ENCODE data around the gene LHX1.

Gene LHX1

DNA sequence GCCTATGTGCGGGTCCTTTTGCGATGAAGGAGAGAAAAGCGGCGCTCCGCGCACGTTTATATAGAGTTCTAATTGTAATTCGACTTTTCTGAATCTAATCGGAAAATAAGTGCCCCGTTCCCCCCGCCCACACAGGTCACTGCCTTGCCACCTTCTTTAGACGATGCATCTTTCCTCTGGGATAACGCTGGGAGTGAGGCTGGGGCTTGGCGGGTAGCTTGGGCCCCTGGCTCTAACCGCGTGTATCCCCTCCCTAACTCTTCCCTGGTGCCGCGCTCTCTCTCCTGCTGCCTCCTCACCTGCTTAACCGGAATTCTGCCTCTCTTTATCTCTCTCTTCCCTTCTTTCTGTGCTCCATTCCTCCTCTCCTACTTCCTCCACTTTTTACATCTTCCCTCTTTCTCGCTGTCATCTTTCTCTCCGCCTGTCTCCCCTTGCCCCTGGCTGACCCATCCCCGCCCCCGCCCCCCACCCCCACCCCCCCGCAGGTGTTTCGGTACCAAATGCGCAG is 2.6 kb downstream of the LHX1 start:
- DNase-seq, result no peak

GRCh38 chr17:36940313-36941264 is 3.3 kb downstream of the LHX1 start:
- DNase-seq, result no peak

GRCh38 chr17:36941265-36942010 is 4.2 kb downstream of the LHX1 start:
- no peak for DNase-seq

GRCh38 chr17:36942019-36942599 is 4.8 kb downstream of the LHX1 start:
- DNase-seq, result no peak

DNA sequence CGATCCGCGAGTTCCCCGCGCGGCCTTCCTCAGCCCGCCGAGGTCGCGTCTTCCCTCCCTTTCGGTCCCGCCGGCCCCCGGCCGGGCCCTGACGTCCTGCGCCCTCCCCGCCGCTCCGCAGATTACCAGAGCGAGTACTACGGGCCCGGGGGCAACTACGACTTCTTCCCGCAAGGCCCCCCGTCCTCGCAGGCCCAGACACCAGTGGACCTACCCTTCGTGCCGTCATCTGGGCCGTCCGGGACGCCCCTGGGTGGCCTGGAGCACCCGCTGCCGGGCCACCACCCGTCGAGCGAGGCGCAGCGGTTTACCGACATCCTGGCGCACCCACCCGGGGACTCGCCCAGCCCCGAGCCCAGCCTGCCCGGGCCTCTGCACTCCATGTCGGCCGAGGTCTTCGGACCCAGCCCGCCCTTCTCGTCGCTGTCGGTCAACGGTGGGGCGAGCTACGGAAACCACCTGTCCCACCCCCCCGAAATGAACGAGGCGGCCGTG is 5.4 kb downstream of the LHX1 start:
- DNase-seq, result no peak

GRCh38 chr17:36943250-36944191 is 6.2 kb downstream of the LHX1 start:
- no peak for DNase-seq

DNA sequence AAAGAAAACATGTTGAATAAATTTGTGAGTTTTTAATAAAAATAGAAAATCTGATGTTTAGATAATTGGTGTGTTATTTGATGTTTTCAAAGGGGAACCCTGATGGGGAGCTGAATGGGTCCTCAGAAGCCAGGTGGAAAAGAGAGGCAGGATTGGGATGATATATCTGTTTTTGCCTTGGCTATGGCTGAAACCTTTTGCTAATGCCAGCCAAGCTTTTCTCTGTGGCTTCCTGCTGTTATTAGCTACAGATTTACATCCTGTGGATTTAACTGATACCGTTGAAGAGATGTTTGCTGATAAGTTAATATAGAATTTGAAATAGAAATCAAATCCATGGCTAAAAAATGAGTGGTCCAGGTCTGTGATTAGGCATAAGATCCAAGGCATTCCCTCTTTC is 7.3 kb downstream of the LHX1 start:
- DNase-seq, result no peak

- DNase-seq, result no peak
Observed at GRCh38 chr17:36945140-36945539, 7.9 kb downstream of the LHX1 start.

DNA sequence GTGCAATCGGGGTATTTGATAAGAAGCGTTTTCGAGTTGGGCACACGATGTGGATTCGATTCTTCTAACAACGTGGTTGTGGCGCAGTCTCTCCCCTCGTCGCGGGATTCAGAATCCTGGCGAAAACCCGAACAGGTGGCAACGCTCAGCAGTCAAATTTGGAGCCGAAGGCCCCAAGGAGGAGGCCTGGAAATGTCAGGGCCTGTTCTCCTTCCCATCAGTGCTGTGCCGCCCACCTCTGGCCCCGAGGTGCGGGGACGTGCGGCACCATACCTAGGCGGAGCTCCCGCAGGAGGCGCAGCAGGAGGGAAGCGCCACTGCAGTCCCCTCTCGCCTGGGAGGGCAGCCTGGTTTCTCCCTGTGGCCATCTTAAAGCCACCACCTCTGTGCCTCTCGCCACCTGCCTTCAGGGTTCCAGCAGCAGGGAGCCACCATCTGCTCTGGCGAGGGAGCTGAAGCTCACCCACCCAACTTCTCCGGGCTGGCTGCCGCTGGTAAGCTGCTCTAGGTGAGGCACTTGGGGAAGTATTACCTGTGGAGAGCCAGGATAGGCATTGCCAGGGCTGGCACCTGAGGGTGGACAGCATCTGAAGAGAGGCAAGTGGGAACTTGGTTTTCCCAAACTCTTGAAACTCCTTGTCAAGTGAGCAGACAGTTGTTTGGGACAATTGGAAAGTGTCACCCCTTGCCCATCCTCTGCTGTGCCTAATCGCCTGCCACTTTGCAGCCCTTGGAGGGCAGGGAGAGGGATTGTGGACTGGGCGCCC is 8.9 kb downstream of the LHX1 start:
- no peak for DNase-seq

DNA sequence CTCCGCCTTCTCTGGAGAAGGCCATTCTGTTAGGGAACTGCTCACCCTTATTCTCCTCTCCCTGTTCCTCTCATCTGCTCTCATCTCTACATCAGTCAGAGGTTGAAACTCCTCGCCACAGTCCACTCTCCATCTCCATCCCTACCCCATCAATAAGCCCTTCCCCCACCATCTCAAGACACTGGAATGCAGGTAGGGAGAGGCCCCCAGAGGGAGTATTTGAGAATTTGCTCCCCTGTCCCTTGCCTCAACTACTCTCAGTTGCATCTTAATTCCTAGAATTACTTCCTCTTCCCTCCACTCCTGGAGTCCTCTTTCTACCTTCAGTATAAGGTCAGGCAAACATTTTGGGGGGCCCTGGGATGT is 9.4 kb downstream of the LHX1 start:
- no peak for DNase-seq

DNA sequence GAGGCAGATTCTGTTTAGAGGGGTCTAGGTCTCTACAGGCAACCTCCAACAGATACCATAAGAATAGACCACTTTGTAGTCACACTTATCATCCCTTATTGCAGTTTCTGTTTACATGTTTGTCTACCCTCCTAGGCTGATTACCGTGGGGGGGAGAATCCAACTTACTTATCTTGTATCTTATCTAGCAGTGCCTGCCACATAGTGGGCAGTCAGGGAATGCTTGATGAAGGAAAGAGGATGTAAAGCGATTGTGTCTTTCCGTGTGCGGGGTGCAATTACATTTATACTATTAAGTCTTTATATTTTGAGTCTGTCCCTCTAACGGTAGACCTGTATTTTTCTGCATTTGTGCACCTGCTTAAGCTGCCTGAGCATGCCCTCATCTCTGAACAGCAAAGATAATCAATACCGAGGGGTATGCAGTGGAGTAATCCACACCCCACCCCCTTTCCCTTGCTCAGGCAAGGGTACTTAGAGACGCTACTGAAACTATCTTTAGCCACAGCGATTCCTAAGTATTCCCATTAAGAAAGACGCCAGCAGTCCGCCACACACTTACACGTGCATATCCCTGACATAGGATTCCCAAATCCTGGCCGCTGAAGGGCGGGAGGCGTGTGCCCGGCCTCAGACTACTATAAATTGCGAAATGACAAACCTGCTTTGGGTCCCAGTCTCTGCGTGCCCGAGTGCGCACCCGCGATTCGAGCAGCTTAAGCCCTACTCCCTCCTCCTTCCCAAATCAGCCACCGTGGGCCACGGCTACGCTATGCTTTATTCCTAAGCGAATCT is 10.8 kb downstream of the LHX1 start:
- DNase-seq, result no peak

DNA sequence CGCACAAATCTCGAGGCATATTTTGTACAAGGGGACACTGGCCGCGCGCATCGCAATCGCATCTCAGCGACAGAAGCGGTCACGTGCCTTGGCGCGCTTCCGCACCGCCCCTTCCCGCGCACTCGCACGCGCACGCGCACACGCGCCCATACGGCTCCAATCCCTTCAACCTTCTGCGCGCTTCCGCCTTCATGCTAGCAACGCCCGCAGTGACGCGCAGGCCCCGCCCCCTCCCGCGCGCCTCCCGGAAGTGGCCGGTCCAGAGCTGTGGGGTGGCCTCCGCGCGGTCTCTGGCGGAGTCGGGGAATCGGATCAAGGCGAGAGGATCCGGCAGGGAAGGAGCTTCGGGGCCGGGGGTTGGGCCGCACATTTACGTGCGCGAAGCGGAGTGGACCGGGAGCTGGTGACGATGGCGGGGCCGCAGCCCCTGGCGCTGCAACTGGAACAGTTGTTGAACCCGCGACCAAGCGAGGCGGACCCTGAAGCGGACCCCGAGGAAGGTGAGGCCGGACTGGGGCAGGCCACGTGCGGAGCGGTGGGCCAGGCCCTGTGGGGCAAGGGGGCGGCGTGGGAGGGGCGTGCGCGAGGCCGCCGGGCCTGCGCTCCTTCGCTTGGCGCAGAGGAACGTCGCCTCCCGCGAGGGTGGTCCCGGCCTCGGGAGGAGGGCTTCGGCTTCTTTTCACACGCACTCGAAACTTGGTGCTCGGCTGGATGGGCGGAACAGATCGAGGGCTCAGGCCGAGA is 11.6 kb downstream of the LHX1 start, which contains the start of gene AATF:
Gene AATF, plus strand, starts transcription at position 238 of the 744 bp plus-strand sequence. Its CDS starts 172 bp downstream, at position 410.
- peak; percentile 96 for DNase-seq

DNA sequence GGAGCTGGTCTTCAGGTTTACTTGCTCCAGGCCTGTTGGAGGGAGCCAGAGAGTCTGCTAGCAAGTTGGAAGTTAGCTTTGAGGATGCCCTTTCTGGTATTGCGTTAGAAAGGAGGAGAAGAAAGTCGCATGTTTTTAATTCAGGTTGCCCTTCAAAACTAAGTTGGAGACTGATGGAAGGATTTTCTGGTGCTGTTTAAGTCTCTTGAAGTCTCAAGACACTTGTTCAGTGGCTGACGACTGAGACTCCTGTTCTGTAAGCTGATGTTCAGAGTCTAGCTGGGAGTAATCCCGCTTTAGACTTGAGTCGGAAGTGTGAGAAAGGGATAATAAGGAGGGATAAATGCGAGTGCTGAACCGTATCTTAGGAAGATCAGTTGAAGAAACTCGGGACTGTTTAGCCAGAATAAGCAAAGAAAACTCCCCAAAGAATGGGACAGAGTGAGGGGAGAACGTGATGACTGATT is 12.2 kb downstream of the LHX1 start:
- no peak for DNase-seq

DNA sequence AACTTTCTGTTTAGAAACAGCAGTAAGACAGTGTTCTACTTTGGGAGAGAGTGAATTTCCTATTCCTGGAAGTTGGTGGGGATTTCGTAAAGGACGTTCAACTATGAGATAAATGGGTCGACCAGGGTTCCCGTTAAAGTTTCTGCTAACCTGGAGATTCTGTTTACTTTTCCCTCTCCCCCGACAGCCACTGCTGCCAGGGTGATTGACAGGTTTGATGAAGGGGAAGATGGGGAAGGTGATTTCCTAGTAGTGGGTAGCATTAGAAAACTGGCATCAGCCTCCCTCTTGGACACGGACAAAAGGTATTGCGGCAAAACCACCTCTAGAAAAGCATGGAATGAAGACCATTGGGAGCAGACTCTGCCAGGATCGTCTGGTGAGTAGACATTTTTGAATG is 12.8 kb downstream of the LHX1 start:
- DNase-seq, result no peak

- DNase-seq, result no peak
Observed at GRCh38 chr17:36951084-36951789, 14.0 kb downstream of the LHX1 start.

- no peak for DNase-seq
Observed at GRCh38 chr17:36971508-36971907, 34.2 kb downstream of the LHX1 start.

- DNase-seq, result no peak
Observed at GRCh38 chr17:36972186-36972700, 35.0 kb downstream of the LHX1 start.

- DNase-seq, result no peak
Observed at GRCh38 chr17:36972905-36973304, 35.6 kb downstream of the LHX1 start.

Measured in GDM1 (cell line).